GM23338 (cell line): ENCODE measurements around the gene IFNB1. TPM values are rescaled to one million over a fixed set of nuclear protein-coding genes. Genes with fewer than 3 reads are reported as not detected.

Source experiments
- ATAC-seq: fragments of 200-7000 bp; cut with Tn5 transposase; 3 replicates; pipeline ENCODE4 v1.9.1; 2020
- DNase-seq: peaks from one replicate; pipeline ENCODE4 v3.0.0-alpha.2; 2015; ENCODE audit warnings: low spot score
- H2AFZ ChIP-seq: fragments of 200-600 bp; sonication (generic); 2 replicates; pipeline ENCODE4 v1.8.0; 2016; ENCODE audit warnings: antibody characterized with exemption, mild to moderate bottlenecking, moderate library complexity
- H3F3A ChIP-seq: fragments of 200-600 bp; sonication (generic); replicated peaks from 2 replicates; pipeline ENCODE4 v1.8.0; 2017; ENCODE audit warnings: antibody characterized with exemption, mixed run types, low read depth
- H3K27ac ChIP-seq: fragments of 200-600 bp; sonication (generic); 2 replicates; pipeline ENCODE4 v1.6.1; 2016; ENCODE audit warnings: low read depth
- H3K27me3 ChIP-seq: fragments of 200-600 bp; sonication (generic); 2 replicates; pipeline ENCODE4 v1.8.0; 2016; ENCODE audit warnings: mild to moderate bottlenecking, mixed run types, moderate library complexity; ENCODE audit not compliant: insufficient read depth
- H3K36me3 ChIP-seq: fragments of 200-600 bp; sonication (generic); 2 replicates; pipeline ENCODE4 v1.8.0; 2016; ENCODE audit warnings: mild to moderate bottlenecking; ENCODE audit not compliant: insufficient read depth
- H3K4me1 ChIP-seq: fragments of 200-600 bp; sonication (generic); 2 replicates; pipeline ENCODE4 v1.8.0; 2016; ENCODE audit warnings: mild to moderate bottlenecking, moderate library complexity; ENCODE audit not compliant: insufficient read depth
- H3K4me2 ChIP-seq: fragments of 200-600 bp; sonication (generic); 2 replicates; pipeline ENCODE4 v1.7.1; 2017; ENCODE audit warnings: mixed run types
- H3K4me3 ChIP-seq: fragments of 200-600 bp; sonication (generic); 2 replicates; pipeline ENCODE4 v1.6.1; 2016; ENCODE audit warnings: mixed run types
- H3K79me2 ChIP-seq: fragments of 200-600 bp; sonication (generic); replicated peaks from 2 replicates; pipeline ENCODE4 v1.8.0; 2017; ENCODE audit warnings: mild to moderate bottlenecking; ENCODE audit not compliant: insufficient read depth
- H3K9me2 ChIP-seq: fragments of 200-600 bp; sonication (generic); 2 replicates; pipeline ENCODE4 v1.8.0; 2017; ENCODE audit not compliant: insufficient read depth
- H4K20me1 ChIP-seq: fragments of 200-600 bp; sonication (generic); replicated peaks from 2 replicates; pipeline ENCODE4 v1.8.0; 2017; ENCODE audit warnings: mild to moderate bottlenecking; ENCODE audit not compliant: insufficient read depth
- H3K27ac Mint-ChIP-seq: 2 replicates; pipeline ENCODE4 v1.8.0; 2020; ENCODE audit warnings: inconsistent platforms, mild to moderate bottlenecking, moderate library complexity, mixed read lengths
- H3K27me3 Mint-ChIP-seq: 3 replicates; pipeline ENCODE4 v1.8.0; 2022; ENCODE audit warnings: low read depth, mild to moderate bottlenecking, moderate library complexity, mixed read lengths, inconsistent platforms; ENCODE audit not compliant: insufficient read depth, poor library complexity
- H3K36me3 Mint-ChIP-seq: 3 replicates; pipeline ENCODE4 v1.8.0; 2021; ENCODE audit warnings: low read depth, mild to moderate bottlenecking, inconsistent platforms, moderate library complexity, mixed read lengths
- H3K4me1 Mint-ChIP-seq: 3 replicates; pipeline ENCODE4 v1.8.0; 2020; ENCODE audit warnings: mild to moderate bottlenecking, inconsistent platforms, mixed read lengths
- H3K4me3 Mint-ChIP-seq: 3 replicates; pipeline ENCODE4 v1.8.0; 2021; ENCODE audit warnings: moderate library complexity, mild to moderate bottlenecking, inconsistent platforms, mixed read lengths
- H3K9me3 Mint-ChIP-seq: 3 replicates; pipeline ENCODE4 v1.8.0; 2020; ENCODE audit warnings: moderate library complexity, mild to moderate bottlenecking, inconsistent platforms, mixed read lengths
- CREB1 ChIP-seq: fragments of 250-450 bp; sonication (Bioruptor Pico); IDR thresholded peaks from 2 replicates; pipeline ENCODE4 v1.5.0; 2020; ENCODE audit warnings: low read depth, mild to moderate bottlenecking, moderate library complexity
- CTCF ChIP-seq, 2 experiments: fragments of 200-600 bp in 1 of 2; sonication (generic) in 1 of 2; conservative IDR thresholded peaks; 2 replicates each; pipeline versions ENCODE4 v1.5.1 to v1.6.1; 2016 to 2017; ENCODE audit warnings: antibody characterized with exemption in 2 of 2, low read depth in 2 of 2, mild to moderate bottlenecking in 2 of 2, moderate library complexity in 1 of 2
- ETS1 ChIP-seq: IDR thresholded peaks from 2 replicates; pipeline ENCODE4 v1.6.1; 2016; ENCODE audit warnings: antibody characterized with exemption
- EZH2 ChIP-seq: fragments of 200-600 bp; sonication (generic); IDR thresholded peaks from one replicate; pipeline ENCODE4 v1.8.0; 2017; ENCODE audit warnings: antibody characterized with exemption, mild to moderate bottlenecking, low read depth; ENCODE audit not compliant: unreplicated experiment
- EZH2phosphoT487 ChIP-seq: fragments of 200-600 bp; sonication (generic); IDR thresholded peaks from one replicate; pipeline ENCODE4 v1.8.1; 2018; ENCODE audit warnings: antibody characterized with exemption; ENCODE audit not compliant: unreplicated experiment
- JUNB ChIP-seq: IDR thresholded peaks from one replicate; pipeline ENCODE4 v1.6.1; 2016; ENCODE audit warnings: antibody characterized with exemption; ENCODE audit not compliant: unreplicated experiment
- NANOG ChIP-seq: IDR thresholded peaks from 2 replicates; pipeline ENCODE4 v1.6.1; 2016; ENCODE audit warnings: antibody characterized with exemption, borderline replicate concordance
- POLR2AphosphoS5 ChIP-seq: IDR thresholded peaks from 2 replicates; pipeline ENCODE4 v1.6.1; 2016; ENCODE audit warnings: antibody characterized with exemption, low read depth
- REST ChIP-seq: IDR thresholded peaks from one replicate; pipeline ENCODE4 v1.6.1; 2018; ENCODE audit warnings: antibody characterized with exemption; ENCODE audit not compliant: unreplicated experiment
- STAT1 ChIP-seq: IDR thresholded peaks from one replicate; pipeline ENCODE4 v1.6.1; 2016; ENCODE audit warnings: antibody characterized with exemption; ENCODE audit not compliant: unreplicated experiment
- ZNF114 ChIP-seq: fragments of 250-450 bp; sonication (Bioruptor Pico); IDR thresholded peaks from 2 replicates; pipeline ENCODE4 v1.5.0; 2020; ENCODE audit warnings: mild to moderate bottlenecking, moderate library complexity
- ZNF331 ChIP-seq: fragments of 250-450 bp; sonication (Bioruptor Pico); IDR thresholded peaks from 2 replicates; pipeline ENCODE4 v1.5.0; 2020; ENCODE audit warnings: low read depth, mild to moderate bottlenecking, moderate library complexity
- polyA plus RNA-seq: library from polyadenylated mRNA; unstranded; fragments of >200 nt; fragmentation: Nextera tagmentation; extraction: Ambion mirVana; gene quantifications from 2 replicates; pipeline ENCODE4 v1.2.1, GENCODE V29; 2016
- total RNA-seq: library from RNA; depleted of rRNA; stranded (reverse); fragments of >200 nt; shearing (Covaris generic); gene quantifications from 2 replicates; pipeline ENCODE4 v1.2.3, GENCODE V29; 2014
- TF ChIP-seq, protein P1 (sequence below): fragments of 250-450 bp; sonication (Bioruptor Pico); IDR thresholded peaks from 2 replicates; pipeline ENCODE4 v1.5.0; 2020; ENCODE audit warnings: mild to moderate bottlenecking, moderate library complexity

IFNB1 gene
- total and polyA plus RNA-seq, 2 experiments from 2014 or later, result not detected

GRCh38 chr9:21097817-21098216 is 20.1 kb upstream of the IFNB1 start (continued):
- no peak for TF ChIP-seq JUNB

GRCh38 chr9:21096901-21097255 is 19.1 kb upstream of the IFNB1 start:
- H3K9me3 Mint-ChIP-seq, result no peaks in the 10 kb centered on the region
- Histone ChIP-seq H3K4me1 (no peaks in the 10 kb centered on the region), H3K79me2 (no peaks in the 10 kb centered on the region), H4K20me1 (no peaks in the 10 kb centered on the region), H3K4me2 (no peak overlapping the region), H3K27me3 (no peaks in the 10 kb centered on the region), H2AFZ (peak overlapping the region; percentile 85), H3K36me3 (no peaks in the 10 kb centered on the region), H3F3A (no peaks in the 10 kb centered on the region), H3K4me3 (no peak overlapping the region), H3K27ac (no peak overlapping the region), H3K9me2 (no peaks in the 10 kb centered on the region)
- DNase-seq (no peak), ATAC-seq (no peak)
- H3K36me3 Mint-ChIP-seq, result no peaks in the 10 kb centered on the region
- TF ChIP-seq, protein P1, sequence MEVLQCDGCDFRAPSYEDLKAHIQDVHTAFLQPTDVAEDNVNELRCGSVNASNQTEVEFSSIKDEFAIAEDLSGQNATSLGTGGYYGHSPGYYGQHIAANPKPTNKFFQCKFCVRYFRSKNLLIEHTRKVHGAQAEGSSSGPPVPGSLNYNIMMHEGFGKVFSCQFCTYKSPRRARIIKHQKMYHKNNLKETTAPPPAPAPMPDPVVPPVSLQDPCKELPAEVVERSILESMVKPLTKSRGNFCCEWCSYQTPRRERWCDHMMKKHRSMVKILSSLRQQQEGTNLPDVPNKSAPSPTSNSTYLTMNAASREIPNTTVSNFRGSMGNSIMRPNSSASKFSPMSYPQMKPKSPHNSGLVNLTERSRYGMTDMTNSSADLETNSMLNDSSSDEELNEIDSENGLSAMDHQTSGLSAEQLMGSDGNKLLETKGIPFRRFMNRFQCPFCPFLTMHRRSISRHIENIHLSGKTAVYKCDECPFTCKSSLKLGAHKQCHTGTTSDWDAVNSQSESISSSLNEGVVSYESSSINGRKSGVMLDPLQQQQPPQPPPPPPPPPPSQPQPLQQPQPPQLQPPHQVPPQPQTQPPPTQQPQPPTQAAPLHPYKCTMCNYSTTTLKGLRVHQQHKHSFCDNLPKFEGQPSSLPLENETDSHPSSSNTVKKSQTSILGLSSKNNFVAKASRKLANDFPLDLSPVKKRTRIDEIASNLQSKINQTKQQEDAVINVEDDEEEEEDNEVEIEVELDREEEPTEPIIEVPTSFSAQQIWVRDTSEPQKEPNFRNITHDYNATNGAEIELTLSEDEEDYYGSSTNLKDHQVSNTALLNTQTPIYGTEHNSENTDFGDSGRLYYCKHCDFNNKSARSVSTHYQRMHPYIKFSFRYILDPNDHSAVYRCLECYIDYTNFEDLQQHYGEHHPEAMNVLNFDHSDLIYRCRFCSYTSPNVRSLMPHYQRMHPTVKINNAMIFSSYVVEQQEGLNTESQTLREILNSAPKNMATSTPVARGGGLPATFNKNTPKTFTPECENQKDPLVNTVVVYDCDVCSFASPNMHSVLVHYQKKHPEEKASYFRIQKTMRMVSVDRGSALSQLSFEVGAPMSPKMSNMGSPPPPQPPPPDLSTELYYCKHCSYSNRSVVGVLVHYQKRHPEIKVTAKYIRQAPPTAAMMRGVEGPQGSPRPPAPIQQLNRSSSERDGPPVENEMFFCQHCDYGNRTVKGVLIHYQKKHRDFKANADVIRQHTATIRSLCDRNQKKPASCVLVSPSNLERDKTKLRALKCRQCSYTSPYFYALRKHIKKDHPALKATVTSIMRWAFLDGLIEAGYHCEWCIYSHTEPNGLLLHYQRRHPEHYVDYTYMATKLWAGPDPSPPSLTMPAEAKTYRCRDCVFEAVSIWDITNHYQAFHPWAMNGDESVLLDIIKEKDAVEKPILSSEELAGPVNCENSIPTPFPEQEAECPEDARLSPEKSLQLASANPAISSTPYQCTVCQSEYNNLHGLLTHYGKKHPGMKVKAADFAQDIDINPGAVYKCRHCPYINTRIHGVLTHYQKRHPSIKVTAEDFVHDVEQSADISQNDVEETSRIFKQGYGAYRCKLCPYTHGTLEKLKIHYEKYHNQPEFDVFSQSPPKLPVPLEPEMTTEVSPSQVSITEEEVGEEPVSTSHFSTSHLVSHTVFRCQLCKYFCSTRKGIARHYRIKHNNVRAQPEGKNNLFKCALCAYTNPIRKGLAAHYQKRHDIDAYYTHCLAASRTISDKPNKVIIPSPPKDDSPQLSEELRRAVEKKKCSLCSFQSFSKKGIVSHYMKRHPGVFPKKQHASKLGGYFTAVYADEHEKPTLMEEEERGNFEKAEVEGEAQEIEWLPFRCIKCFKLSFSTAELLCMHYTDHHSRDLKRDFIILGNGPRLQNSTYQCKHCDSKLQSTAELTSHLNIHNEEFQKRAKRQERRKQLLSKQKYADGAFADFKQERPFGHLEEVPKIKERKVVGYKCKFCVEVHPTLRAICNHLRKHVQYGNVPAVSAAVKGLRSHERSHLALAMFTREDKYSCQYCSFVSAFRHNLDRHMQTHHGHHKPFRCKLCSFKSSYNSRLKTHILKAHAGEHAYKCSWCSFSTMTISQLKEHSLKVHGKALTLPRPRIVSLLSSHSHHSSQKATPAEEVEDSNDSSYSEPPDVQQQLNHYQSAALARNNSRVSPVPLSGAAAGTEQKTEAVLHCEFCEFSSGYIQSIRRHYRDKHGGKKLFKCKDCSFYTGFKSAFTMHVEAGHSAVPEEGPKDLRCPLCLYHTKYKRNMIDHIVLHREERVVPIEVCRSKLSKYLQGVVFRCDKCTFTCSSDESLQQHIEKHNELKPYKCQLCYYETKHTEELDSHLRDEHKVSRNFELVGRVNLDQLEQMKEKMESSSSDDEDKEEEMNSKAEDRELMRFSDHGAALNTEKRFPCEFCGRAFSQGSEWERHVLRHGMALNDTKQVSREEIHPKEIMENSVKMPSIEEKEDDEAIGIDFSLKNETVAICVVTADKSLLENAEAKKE, result no peak
- no peak for TF ChIP-seq NANOG
- TF ChIP-seq ZNF331 (CRISPR knock-in tag), result no peak
- TF ChIP-seq CTCF (conservative IDR thresholded peaks at IDR 0.05; ENCODE audit: low read depth in 2 of 2), result no peak
- no peak for TF ChIP-seq POLR2AphosphoS5
- TF ChIP-seq ETS1, result no peak
- TF ChIP-seq STAT1, result no peak
- no peak for TF ChIP-seq ZNF114 (CRISPR knock-in tag)
- TF ChIP-seq CREB1 (CRISPR knock-in tag), result no peak
- TF ChIP-seq REST, result no peak
- no peak for TF ChIP-seq EZH2
- TF ChIP-seq JUNB, result no peak
- no peak for TF ChIP-seq EZH2phosphoT487
- no peaks in the 10 kb centered on the region for H3K4me1 Mint-ChIP-seq
- H3K27ac Mint-ChIP-seq, result no peak overlapping the region
- peaks cover 2% of the 10 kb centered on the region for H3K27me3 Mint-ChIP-seq
- no peak overlapping the region for H3K4me3 Mint-ChIP-seq
